H4 (cell line): ENCODE data around the gene SMYD3. TPM values are rescaled to one million over a fixed set of nuclear protein-coding genes. Genes with fewer than 3 reads are reported as not detected.
A peak's percentile ranks its signal among the peaks of the same experiment; 100 is the strongest.

Experiments used
- DNase-seq: peaks from one replicate; pipeline ENCODE4 v3.0.0-alpha.2; 2015; ENCODE audit warnings: low spot score
- total RNA-seq: library from RNA; depleted of rRNA; stranded (reverse); fragments of >200 nt; shearing (Covaris generic); gene quantifications from 2 replicates; pipeline ENCODE4 v1.2.3, GENCODE V29; 2014

SMYD3 gene
- total RNA-seq, 1 experiment from 2014 or later: 47.4 TPM

DNA sequence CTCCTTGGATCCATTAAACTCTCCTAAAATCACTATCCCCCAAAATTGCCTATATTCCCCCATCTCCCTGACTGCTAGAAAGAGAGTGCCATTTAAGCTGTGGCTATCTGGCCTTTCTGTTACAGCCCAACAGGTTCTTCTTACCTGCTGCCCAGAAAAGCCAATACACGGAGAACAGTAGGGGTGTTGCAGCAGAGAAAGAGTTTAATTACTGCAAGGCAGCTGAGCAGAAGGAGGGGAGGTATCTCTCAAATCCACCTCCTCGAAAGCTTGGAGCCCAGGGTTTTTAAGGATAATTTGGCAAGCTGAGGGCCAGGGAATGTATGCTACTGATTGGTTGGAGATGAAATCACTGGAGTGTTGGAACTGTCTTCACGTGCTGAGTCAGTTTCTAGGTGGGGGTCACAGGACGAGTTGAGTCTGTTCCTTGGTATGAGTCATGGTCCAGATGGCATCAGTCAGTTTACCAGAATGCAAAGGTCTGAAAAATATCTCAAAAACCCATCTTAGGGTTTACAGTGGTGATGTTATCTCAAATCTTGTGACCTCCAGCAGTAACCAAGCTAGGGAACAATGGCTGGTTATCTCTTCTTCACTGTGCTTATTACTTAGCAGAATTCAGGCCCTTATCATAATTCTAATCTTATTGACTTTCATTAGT lies 89.8 kb downstream of the SMYD3 start:
- DNase-seq: no peak

DNA sequence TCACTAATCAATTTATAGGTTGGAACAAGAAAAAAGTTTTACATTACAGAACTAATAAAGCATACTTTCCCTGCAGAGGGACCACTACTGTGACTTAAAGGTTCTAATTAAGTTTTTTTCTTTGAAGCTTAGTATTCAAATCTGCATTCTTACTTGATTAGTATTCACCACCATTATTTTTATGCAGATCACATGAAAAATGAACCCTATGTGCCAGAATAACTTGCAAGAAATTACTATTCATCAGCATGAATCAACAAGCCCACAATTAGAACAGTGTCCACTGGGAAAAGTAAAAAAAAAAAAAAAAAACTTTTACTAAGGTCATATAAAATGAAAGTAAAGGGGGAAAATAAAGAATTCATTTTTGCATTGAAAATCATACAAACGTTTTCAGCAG lies 90.8 kb downstream of the SMYD3 start:
- DNase-seq: no peak

DNA sequence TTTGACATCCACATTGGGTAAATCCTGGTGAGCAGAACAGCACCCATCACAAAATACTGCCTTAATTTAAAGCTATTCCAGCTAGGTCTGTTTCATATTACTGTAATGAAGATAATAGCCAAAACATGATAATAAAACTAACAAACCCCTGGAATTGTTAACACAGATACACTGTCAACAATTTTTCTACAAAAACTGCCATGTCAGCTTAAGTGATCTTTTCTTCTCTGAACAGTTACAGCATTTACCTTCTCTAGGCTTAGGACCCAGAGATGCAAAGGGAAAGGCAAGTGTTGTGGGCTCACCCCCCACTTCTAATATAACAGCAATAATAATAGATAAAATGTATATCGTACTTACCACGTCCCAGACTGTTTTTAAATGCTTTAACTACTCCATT lies 92.1 kb downstream of the SMYD3 start:
- DNase-seq: no peak

DNA sequence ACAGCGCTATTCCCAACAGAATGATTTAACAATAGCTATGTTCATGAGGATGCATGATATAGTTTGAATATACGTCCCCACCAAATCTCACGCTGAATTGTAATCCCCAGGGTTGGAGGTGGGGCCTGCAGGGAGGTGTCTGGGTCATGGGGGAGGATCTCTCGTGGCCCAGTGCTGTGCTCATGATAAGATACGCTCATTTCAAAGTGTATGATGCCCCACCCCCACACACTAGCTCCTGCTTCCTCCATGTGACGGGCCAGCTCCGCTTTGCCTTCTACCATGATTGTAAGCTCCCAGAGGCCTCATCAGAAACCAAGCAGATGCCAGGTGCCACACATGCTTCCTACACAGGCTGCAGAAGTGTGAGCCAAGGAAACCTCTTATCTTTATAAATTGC lies 93.6 kb downstream of the SMYD3 start:
- DNase-seq: no peak

- DNase-seq: no peak
These were observed 103.0 kb downstream of the SMYD3 start for GRCh38 chr1:246404078-246404477.

- DNase-seq: no peak
These were observed 108.8 kb downstream of the SMYD3 start for GRCh38 chr1:246398126-246398813.

DNA sequence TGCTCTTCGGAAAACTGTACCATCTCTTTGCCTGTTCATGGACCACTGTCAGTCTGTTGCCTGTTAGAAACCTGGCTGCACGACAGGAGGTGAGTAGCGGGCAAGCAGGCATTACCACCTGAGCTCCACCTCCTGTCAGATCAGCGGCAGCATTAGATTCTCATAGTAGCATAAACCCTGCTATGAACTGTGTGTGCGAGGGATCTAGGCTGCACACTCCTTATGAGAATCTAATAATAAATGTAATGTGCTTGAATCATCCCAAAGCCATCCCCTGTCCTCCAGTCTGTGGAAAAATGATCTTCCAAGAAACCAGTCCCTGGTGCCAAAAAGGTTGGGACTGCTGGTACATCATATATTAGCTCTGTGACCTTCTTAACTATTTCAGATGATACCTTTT lies 110.0 kb downstream of the SMYD3 start:
- DNase-seq: no peak

GRCh38 chr1:246396322-246396721 lies 110.8 kb downstream of the SMYD3 start:
- no peak for DNase-seq

DNA sequence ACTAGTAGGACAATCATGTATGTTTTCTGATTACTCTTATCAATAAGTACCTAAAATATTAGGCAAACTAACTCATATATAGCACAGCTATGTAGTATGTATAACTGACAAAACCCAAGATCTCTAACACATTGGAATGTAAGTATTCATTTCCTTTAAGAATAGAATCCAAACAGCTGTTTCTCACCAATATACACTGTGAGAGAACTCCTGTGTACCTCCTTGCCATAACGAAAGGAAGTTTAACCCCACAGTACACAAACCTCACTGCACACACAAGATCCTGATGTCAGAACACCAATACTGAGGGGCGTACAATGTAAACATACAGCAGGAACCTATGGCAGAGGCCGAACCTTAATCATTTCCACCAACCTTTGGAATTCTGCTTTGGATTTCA lies 113.0 kb downstream of the SMYD3 start:
- DNase-seq: no peak

- DNase-seq: no peak
These were observed 116.2 kb downstream of the SMYD3 start for GRCh38 chr1:246390855-246391254.

DNA sequence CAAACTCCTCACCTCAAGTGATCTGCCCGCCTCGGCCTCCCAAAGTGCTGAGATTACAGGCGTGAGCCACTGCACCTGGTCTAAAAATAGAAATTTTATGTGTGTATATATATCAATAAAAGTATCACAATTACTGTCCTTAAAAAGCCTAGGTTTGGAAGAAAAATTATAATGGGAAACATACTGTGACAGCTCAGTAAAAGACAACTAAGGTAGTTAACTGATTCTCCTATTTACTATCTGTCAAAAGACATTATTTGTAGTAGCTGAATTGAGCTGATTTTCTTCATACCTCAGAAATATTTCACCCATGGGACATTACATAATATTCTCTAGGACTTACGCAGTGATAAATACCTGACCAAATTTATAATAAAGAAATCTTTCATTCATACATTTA lies 122.5 kb downstream of the SMYD3 start:
- DNase-seq: no peak

GRCh38 chr1:246383791-246384190 lies 123.3 kb downstream of the SMYD3 start:
- no peak for DNase-seq

DNA sequence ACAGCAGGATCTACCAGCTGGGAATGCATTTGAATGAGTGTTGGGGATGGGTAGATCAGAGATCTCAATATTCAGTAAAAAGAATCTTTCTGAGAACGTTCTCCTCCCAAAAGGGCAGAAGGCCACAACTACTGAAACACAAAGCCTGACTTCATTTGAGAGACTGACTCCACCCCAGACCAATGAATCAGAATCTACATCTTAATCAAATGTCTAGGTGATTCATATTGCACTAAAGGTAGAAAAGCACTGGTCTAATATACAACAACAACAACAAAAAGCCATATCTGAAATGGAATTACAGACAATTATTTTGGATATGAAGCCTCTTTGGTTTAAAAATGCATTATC lies 123.9 kb downstream of the SMYD3 start:
- DNase-seq: no peak

DNA sequence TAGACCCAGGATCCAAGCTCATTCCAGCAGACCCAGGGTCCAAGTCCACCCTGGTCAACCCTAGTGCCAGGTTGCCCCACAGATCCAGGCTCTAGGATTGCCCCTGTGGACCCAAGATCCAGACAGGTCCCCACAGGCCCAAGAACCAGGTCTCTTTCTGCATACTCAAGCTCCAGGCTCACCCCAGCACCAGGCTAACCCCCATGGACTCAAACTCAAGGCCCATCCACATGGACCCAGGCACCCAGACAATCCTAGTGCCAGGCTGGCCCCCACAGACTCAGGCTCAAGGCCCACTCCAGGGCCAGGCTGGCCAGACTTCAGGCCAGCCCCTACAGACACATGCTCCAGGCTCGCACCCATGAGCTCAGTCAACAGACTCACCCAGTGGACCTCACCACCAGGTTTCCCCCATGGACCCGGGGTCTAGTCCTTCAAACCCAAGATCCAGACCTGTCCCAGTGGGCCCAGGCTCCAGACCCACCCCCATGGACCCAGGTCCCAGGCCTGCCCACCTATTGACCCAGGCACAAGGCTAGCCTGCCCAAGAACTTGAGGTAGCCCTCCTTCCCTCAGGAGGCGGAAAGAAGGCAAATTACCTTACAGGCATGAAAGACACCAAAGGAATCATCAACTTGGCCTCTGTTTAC lies 124.4 kb downstream of the SMYD3 start:
- DNase-seq: no peak

DNA sequence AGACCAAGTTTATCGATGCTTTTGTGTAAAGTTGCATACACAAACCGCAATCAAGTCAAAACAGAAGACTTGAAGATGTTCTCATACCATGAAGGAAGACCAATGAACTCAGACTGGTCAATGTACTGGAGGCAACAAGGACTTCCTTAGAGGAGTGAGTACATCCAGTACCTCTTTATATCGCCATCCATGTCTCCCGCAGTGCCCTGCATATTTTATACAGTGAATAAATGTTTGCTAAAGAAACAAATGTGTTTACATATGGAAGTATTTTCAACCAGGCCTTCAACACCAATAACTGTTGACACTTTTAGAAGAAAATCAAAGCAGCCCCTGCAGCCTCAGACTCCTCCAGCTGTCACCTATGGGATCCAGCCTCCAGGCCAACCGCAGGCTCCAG lies 125.6 kb downstream of the SMYD3 start:
- DNase-seq: no peak

DNA sequence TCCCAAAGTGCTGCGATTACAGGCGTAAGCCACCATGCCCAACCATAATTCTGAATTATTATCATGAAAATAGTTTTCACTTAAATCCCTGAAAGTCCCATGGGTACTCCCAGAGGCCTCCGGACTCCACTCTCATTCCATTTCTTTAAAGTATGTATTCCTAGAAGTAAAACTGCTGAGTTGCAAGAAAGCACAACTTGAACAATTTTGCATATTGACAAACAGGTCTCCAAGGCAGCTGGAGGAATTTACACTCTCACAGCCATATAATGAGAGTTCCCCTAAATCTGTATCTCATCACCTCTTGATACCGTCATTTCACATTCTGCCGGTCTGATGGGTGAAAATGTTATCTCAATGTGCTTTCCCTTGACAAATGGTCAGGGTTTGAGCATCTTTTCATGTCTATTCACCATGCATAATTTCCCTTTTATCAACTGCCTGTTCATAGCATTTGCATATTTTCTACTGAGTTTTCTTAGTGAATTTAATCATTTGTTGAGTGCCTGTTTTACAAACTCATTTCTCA lies 129.4 kb downstream of the SMYD3 start:
- no peak for DNase-seq

DNA sequence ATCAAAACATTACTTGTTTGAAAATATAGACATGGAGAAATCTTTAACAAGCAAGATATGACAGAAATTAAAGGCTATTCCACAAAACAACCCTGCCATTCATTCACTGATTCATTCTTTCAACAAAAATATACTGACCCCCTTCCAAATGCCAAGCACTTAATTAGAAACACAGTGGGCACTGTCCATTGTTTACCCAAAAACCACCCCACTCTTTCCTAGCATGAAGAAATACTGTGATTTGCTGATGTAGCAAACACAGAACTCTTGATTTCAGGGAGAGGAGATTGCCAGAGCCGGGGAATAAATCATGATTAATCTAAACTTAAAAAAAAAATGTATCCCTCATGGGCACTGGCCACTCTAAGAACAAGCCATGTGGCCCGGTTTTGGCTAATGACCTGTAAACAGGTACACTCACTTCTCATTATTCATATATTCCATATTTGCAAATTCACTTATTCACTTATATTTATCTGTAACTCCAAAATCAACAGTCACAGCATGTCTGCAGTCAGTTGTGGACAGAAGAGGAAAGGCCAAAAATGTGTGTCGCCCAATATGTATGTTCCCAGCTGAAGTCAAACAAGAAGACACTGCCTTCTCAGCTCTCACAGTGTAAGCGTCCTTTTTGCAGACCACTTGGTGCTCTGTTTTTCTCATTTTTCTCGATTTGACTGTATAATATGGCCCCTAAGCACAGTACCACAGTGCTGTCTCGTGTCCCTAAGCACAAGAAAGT lies 133.1 kb downstream of the SMYD3 start:
- no peak for DNase-seq

GRCh38 chr1:246372559-246372958 lies 134.5 kb downstream of the SMYD3 start:
- DNase-seq: no peak

GRCh38 chr1:246367041-246367440 lies 140.0 kb downstream of the SMYD3 start:
- DNase-seq: no peak

- DNase-seq: no peak
These were observed 141.4 kb downstream of the SMYD3 start for GRCh38 chr1:246365708-246366107.

DNA sequence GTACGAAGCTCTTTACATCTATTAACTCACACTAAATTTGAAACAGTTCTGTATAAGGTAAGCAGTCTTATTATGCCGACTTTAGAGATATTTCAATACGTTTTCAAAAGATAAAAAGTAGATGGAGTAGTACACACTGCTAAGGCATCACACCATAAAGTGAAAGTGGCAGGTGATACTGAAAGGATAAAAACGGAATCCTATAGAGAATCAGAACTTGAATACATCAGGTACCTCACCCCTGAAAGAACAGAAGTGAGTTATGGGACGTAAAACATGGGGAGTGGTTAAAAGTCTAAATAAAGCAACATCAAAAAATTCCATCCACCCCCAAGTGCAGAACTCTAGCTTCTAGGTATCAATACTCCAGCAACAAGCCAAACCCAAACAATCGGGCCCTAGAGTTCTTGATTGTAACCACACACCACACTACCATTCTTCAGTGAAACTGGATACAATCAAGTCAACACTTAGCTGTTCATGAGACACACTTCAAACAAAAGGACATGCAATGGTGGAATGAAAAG lies 142.6 kb downstream of the SMYD3 start:
- DNase-seq: no peak

- DNase-seq: peak; percentile 19
These were observed 150.0 kb downstream of the SMYD3 start for GRCh38 chr1:246357014-246357598.
